Activated CD4-positive, alpha-beta memory T cell treated with anti-CD3 and anti-CD28 coated beads, Interleukin-2, amount 10 ng/mL, durations not matched to agents 7 days and 5 days (primary cell): ENCODE measurements around the gene FUS. TPM values are rescaled to one million over a fixed set of nuclear protein-coding genes. Genes with fewer than 3 reads are reported as not detected.
"Not testable (repeated sequence)": the region's sequence is repeated elsewhere in the genome, so short reads cannot be mapped to it uniquely, and the experiment has no call there.

Experiments
- CTCF ChIA-PET: fragments of 350-600 bp; sonication (Branson Sonifier 250); formaldehyde crosslinking; loops from one replicate; lab custom pipeline; 2021; ENCODE audit warnings: antibody characterized with exemption, inconsistent platforms; lab: Charles Lee
- POLR2A ChIA-PET: fragments of 350-600 bp; sonication (Branson Sonifier 250); formaldehyde crosslinking; loops from one replicate; lab custom pipeline; 2021; ENCODE audit warnings: antibody characterized with exemption; lab: Charles Lee
- DNase-seq: peaks from one replicate; pipeline ENCODE4 v3.0.0-alpha.2; 2020
- H3K27ac Mint-ChIP-seq: one replicate; pipeline ENCODE4 v1.8.0; 2021; ENCODE audit warnings: mild to moderate bottlenecking, mixed read lengths
- H3K27me3 Mint-ChIP-seq: one replicate; pipeline ENCODE4 v1.8.0; 2021; ENCODE audit warnings: mixed read lengths
- H3K36me3 Mint-ChIP-seq: one replicate; pipeline ENCODE4 v1.8.0; 2021; ENCODE audit warnings: low read depth, mixed read lengths
- H3K4me1 Mint-ChIP-seq: one replicate; pipeline ENCODE4 v1.8.0; 2021; ENCODE audit warnings: mixed read lengths
- H3K4me3 Mint-ChIP-seq: one replicate; pipeline ENCODE4 v1.8.0; 2021; ENCODE audit warnings: mild to moderate bottlenecking, mixed read lengths
- H3K9me3 Mint-ChIP-seq: one replicate; pipeline ENCODE4 v1.8.0; 2021; ENCODE audit warnings: mixed read lengths
- total RNA-seq, 2 experiments: library from RNA; stranded (reverse); gene quantifications; one replicate each; pipeline ENCODE4 v1.2.3, GENCODE V29; 2021

FUS gene
- total RNA-seq, 2 experiments from 2014 or later: 386 to 397 TPM

GRCh38 chr16:31200111-31200510 lies 20.2 kb downstream of the FUS start:
- H3K9me3 Mint-ChIP-seq, H3K4me3 Mint-ChIP-seq, H3K27me3 Mint-ChIP-seq, DNase-seq: not testable (repeated sequence)
- POLR2A ChIA-PET: interaction anchor here (1.3 to 5.2 kb wide), 10 partner anchors 10 to 259 kb away, joined by 3 to 76 read pairs (median 31); partner anchors contain the start of genes ARMC5, FUS, PYDC1 and TRIM72
- Mint-ChIP-seq H3K27ac (peak overlapping the region; percentile 47), H3K36me3 (peaks cover 54% of the 10 kb centered on the region), H3K4me1 (peaks cover 67% of the 10 kb centered on the region)
- CTCF ChIA-PET: interaction anchor here (0.6 to 4.2 kb wide), 17 partner anchors 10 to 669 kb away, joined by 3 to 38 read pairs (median 5); partner anchors contain the start of genes FUS, PYDC1 and ZNF843

GRCh38 chr16:31200821-31201568 lies 21.1 kb downstream of the FUS start:
- CTCF ChIA-PET: interaction anchor here (0.6 to 4.2 kb wide), 25 partner anchors 9 to 668 kb away, joined by 3 to 38 read pairs (median 5); partner anchors contain the start of genes FUS, PYDC1 and ZNF843
- H3K27me3 Mint-ChIP-seq: no peaks in the 10 kb centered on the region
- peaks cover 48% of the 10 kb centered on the region for H3K36me3 Mint-ChIP-seq
- peak; percentile 80 for DNase-seq
- H3K4me3 Mint-ChIP-seq: peak overlapping the region; percentile 87
- POLR2A ChIA-PET: interaction anchor here (0.7 to 5.2 kb wide), 25 partner anchors 8 to 673 kb away, joined by 3 to 76 read pairs (median 4); partner anchors contain the start of genes ARMC5, FUS, ITGAM and PYDC1
- no peaks in the 10 kb centered on the region for H3K9me3 Mint-ChIP-seq
- peaks cover 69% of the 10 kb centered on the region for H3K4me1 Mint-ChIP-seq
- H3K27ac Mint-ChIP-seq: peak overlapping the region; percentile 79

GRCh38 chr16:31201582-31202413 lies 21.9 kb downstream of the FUS start:
- peak; percentile 55 for DNase-seq
- Mint-ChIP-seq H3K9me3 (no peaks in the 10 kb centered on the region), H3K27ac (peak overlapping the region; percentile 79), H3K4me1 (peaks cover 64% of the 10 kb centered on the region), H3K36me3 (peaks cover 40% of the 10 kb centered on the region), H3K27me3 (peaks cover 4% of the 10 kb centered on the region), H3K4me3 (peak overlapping the region; percentile 87)
- ChIA-PET CTCF (interaction anchor here (0.6 to 4.2 kb wide), 23 partner anchors 8 to 675 kb away, joined by 3 to 38 read pairs (median 5); partner anchors contain the start of genes ITGAX, PYDC1, TRIM72 and ZNF843), POLR2A (interaction anchor here (0.6 to 5.2 kb wide), 34 partner anchors 8 to 672 kb away, joined by 3 to 76 read pairs (median 4); partner anchors contain the start of genes ARMC5, FUS, ITGAM and PYDC1)

- DNase-seq: peak; percentile 58
- CTCF ChIA-PET: interaction anchor here (0.6 to 4.2 kb wide), 15 partner anchors 12 to 674 kb away, joined by 3 to 38 read pairs (median 3); partner anchors contain the start of genes ITGAX, PYDC1, TRIM72 and ZNF843
These were observed 22.8 kb downstream of the FUS start, which contains the start of gene PYCARD for GRCh38 chr16:31202414-31203375. PYCARD (minus strand) TSS chr16:31202760; CDS start chr16:31202690, 70 bp downstream.

GRCh38 chr16:31204871-31205666 lies 25.1 kb downstream of the FUS start:
- H3K4me1 Mint-ChIP-seq: peaks cover 40% of the 10 kb centered on the region
- peaks cover 5% of the 10 kb centered on the region for H3K27me3 Mint-ChIP-seq
- DNase-seq: no peak
- H3K27ac Mint-ChIP-seq: peak overlapping the region; percentile 25
- H3K9me3 Mint-ChIP-seq: no peaks in the 10 kb centered on the region
- ChIA-PET POLR2A (interaction anchor here (0.7 to 5.2 kb wide), 3 partner anchors 10 to 26 kb away, joined by 3 to 75 read pairs (median 45); partner anchors contain the start of genes FUS, PYDC1 and TRIM72), CTCF (interaction anchor here (0.7 kb wide), 1 partner anchor 132 kb away, joined by 3 read pairs; no protein-coding TSS in a partner anchor)
- H3K4me3 Mint-ChIP-seq: no peak overlapping the region
- peaks cover 14% of the 10 kb centered on the region for H3K36me3 Mint-ChIP-seq

More at GRCh38 chr16:31202414-31203375, 22.8 kb downstream of the FUS start, which contains the start of gene PYCARD:
- peak within 1 kb of the TSS; percentile 87 for H3K4me3 Mint-ChIP-seq
- H3K4me1 Mint-ChIP-seq: peaks cover 61% of the 10 kb centered on the region
- POLR2A ChIA-PET: interaction anchor here (0.6 to 5.2 kb wide), 22 partner anchors 9 to 671 kb away, joined by 3 to 76 read pairs (median 5); partner anchors contain the start of genes ARMC5, FUS, ITGAM and PYDC1
- no peaks in the 10 kb centered on the region for H3K9me3 Mint-ChIP-seq
- peak within 1 kb of the TSS; percentile 79 for H3K27ac Mint-ChIP-seq
- H3K36me3 Mint-ChIP-seq: peaks cover 35% of the 10 kb centered on the region
- peaks cover 5% of the 10 kb centered on the region for H3K27me3 Mint-ChIP-seq

GRCh38 chr16:31206776-31207175 lies 26.8 kb downstream of the FUS start:
- Mint-ChIP-seq H3K27ac (no peak overlapping the region), H3K4me1 (peaks cover 33% of the 10 kb centered on the region), H3K4me3 (no peak overlapping the region), H3K9me3 (no peaks in the 10 kb centered on the region), H3K27me3 (peaks cover 6% of the 10 kb centered on the region), H3K36me3 (peaks cover 5% of the 10 kb centered on the region)
- ChIA-PET CTCF (no interaction called here), POLR2A (interaction anchor here (1.5 kb wide), 1 partner anchor 10 kb away, joined by 3 read pairs; the partner anchor contains the start of gene PYDC1)
- no peak for DNase-seq

- peaks cover 32% of the 10 kb centered on the region for H3K4me1 Mint-ChIP-seq
- CTCF ChIA-PET: interaction anchor here (1.0 kb wide), 1 partner anchor 169 kb away, joined by 3 read pairs; no protein-coding TSS in a partner anchor
These were observed 33.4 kb downstream of the FUS start for GRCh38 chr16:31213342-31213741.

GRCh38 chr16:31213877-31214707 lies 34.2 kb downstream of the FUS start, which contains the start of gene TRIM72:
TRIM72 (plus strand) TSS chr16:31214119; CDS start chr16:31214739, 620 bp downstream.
- DNase-seq: no peak
- no peak within 1 kb of the TSS for H3K27ac Mint-ChIP-seq
- H3K4me3 Mint-ChIP-seq: no peak within 1 kb of the TSS
- ChIA-PET POLR2A (interaction anchor here (1.0 to 4.6 kb wide), 4 partner anchors 11 to 50 kb away, joined by 3 to 45 read pairs (median 4); partner anchors contain the start of genes FUS and PYCARD), CTCF (interaction anchor here (0.9 to 2.9 kb wide), 4 partner anchors 12 to 169 kb away, joined by 3 to 10 read pairs (median 4); partner anchors contain the start of gene PYCARD)
- peaks cover 46% of the 10 kb centered on the region for H3K27me3 Mint-ChIP-seq
- no peaks in the 10 kb centered on the region for H3K9me3 Mint-ChIP-seq
- H3K4me1 Mint-ChIP-seq: peaks cover 32% of the 10 kb centered on the region
- no peaks in the 10 kb centered on the region for H3K36me3 Mint-ChIP-seq

More at GRCh38 chr16:31213342-31213741, 33.4 kb downstream of the FUS start:
- H3K27me3 Mint-ChIP-seq: peaks cover 41% of the 10 kb centered on the region
- no peaks in the 10 kb centered on the region for H3K9me3 Mint-ChIP-seq
- POLR2A ChIA-PET: interaction anchor here (1.8 to 4.6 kb wide), 2 partner anchors 11 to 33 kb away, joined by 5 to 45 read pairs; partner anchors contain the start of genes FUS and PYCARD
- DNase-seq: no peak
- H3K27ac Mint-ChIP-seq: no peak overlapping the region
- no peaks in the 10 kb centered on the region for H3K36me3 Mint-ChIP-seq
- H3K4me3 Mint-ChIP-seq: no peak overlapping the region

GRCh38 chr16:31214708-31215286 lies 34.9 kb downstream of the FUS start:
- H3K36me3 Mint-ChIP-seq: no peaks in the 10 kb centered on the region
- no peak overlapping the region for H3K4me3 Mint-ChIP-seq
- CTCF ChIA-PET: interaction anchor here (0.9 to 2.9 kb wide), 3 partner anchors 12 to 40 kb away, joined by 3 to 10 read pairs (median 6); partner anchors contain the start of gene PYCARD
- no peak overlapping the region for H3K27ac Mint-ChIP-seq
- POLR2A ChIA-PET: interaction anchor here (1.0 to 4.6 kb wide), 5 partner anchors 12 to 50 kb away, joined by 3 to 45 read pairs (median 3); partner anchors contain the start of gene PYCARD
- H3K9me3 Mint-ChIP-seq: no peaks in the 10 kb centered on the region
- H3K27me3 Mint-ChIP-seq: peaks cover 47% of the 10 kb centered on the region
- no peak for DNase-seq
- H3K4me1 Mint-ChIP-seq: peaks cover 32% of the 10 kb centered on the region
